ENCODE results near the gene SERPINA7. TPM values are rescaled to one million over a fixed set of nuclear protein-coding genes. Genes with fewer than 3 reads are reported as not detected.

The SERPINA7 gene
- total RNA-seq, 1 experiment from 2014 or later = not detected

GRCh38 chrX:106007815-106008214, 30.7 kb downstream of the SERPINA7 start:
- WGBS (ENCODE audit: extremely low coverage, insufficient read length, low lambda C conversion rate) = no CpG with 5 or more reads among the region's 1 CpG

More at GRCh38 chrX:106007815-106008214, 30.7 kb downstream of the SERPINA7 start:
- H4K91ac ChIP-seq (ENCODE audit: insufficient read length, low read depth, low read length) = no peak overlapping the region
- H3T11ph ChIP-seq (ENCODE audit: low read length) = no peak overlapping the region
- no peak overlapping the region for H2BK20ac ChIP-seq (ENCODE audit: low read depth, low read length, poor library complexity, severe bottlenecking)
- no peak overlapping the region for H3K4ac ChIP-seq (ENCODE audit: low read depth, low read length)
- H4K8ac ChIP-seq (replicated peaks; ENCODE audit: insufficient read length, low read depth, low read length) = no peak overlapping the region
- no peak overlapping the region for H2BK120ac ChIP-seq (ENCODE audit: low read depth, low read length, poor library complexity, severe bottlenecking)
- H2BK15ac ChIP-seq (ENCODE audit: low read depth, low read length) = no peak overlapping the region
- Mint-ChIP-seq H3K27ac (no peak overlapping the region), H3K4me1 (no peaks in the 10 kb centered on the region), H3K27me3 (ENCODE audit: low read depth) (peaks cover 1% of the 10 kb centered on the region; the same call in 1 of the 2 replicates), H3K4me3 (no peak overlapping the region), H3K36me3 (ENCODE audit: insufficient read depth in 1 of 3, low read depth in 3 of 3) (peaks cover 0 to 10% (median 3%) of the 10 kb centered on the region in 3 experiments; a peak in 3 of 7 replicates), H3K9me3 (peaks cover 55 to 86% of the 10 kb centered on the region in 2 experiments)
- H4K5ac ChIP-seq (ENCODE audit: insufficient read length, low read depth, low read length) = no peak overlapping the region
- H2AFZ ChIP-seq (ENCODE audit: low read length) = no peak overlapping the region
- peaks cover 4% of the 10 kb centered on the region for H3K9me3 ChIP-seq (ENCODE audit: control insufficient read depth, low read depth, low read length)
- H3K4me1 ChIP-seq (ENCODE audit: insufficient read depth, low read length) = no peaks in the 10 kb centered on the region
- no peak for DNase-seq
- H4K20me1 ChIP-seq (ENCODE audit: control insufficient read depth, insufficient read depth, insufficient read length) = no peaks in the 10 kb centered on the region
- H2BK12ac ChIP-seq (ENCODE audit: insufficient read length, low read depth, low read length) = no peak overlapping the region
- H3K23me2 ChIP-seq (ENCODE audit: insufficient read length, low read depth, low read length, poor library complexity, severe bottlenecking) = no peaks in the 10 kb centered on the region
- no peak overlapping the region for H3K18ac ChIP-seq (ENCODE audit: insufficient read length, low read depth, low read length)
- no peaks in the 10 kb centered on the region for H3K27me3 ChIP-seq (ENCODE audit: insufficient read depth, low read length)
- H2AK5ac ChIP-seq (ENCODE audit: insufficient read length, low read length) = no peak overlapping the region
- no peak overlapping the region for H3K14ac ChIP-seq (ENCODE audit: insufficient read depth, low read length)
- TF ChIP-seq CTCF (conservative IDR thresholded peaks at IDR 0.05) = no peak
- H3K79me2 ChIP-seq (ENCODE audit: insufficient read depth, low read length) = no peaks in the 10 kb centered on the region
- H3K23ac ChIP-seq (ENCODE audit: insufficient read length, low read depth, low read length) = no peak overlapping the region
- H3K79me1 ChIP-seq (ENCODE audit: insufficient read depth, low read depth, low read length, poor library complexity, severe bottlenecking) = no peaks in the 10 kb centered on the region
- H3K27ac ChIP-seq (ENCODE audit: insufficient read length, low read depth, low read length) = no peak overlapping the region
- H3K9ac ChIP-seq (ENCODE audit: extremely low read depth, insufficient read length, low read length) = no peak overlapping the region
- no peak overlapping the region for H3K4me2 ChIP-seq (ENCODE audit: insufficient read depth, insufficient read length, low read length)
- H3K56ac ChIP-seq (ENCODE audit: insufficient read length, low read depth, low read length) = no peak overlapping the region
- no peak overlapping the region for H2BK5ac ChIP-seq (ENCODE audit: insufficient read length, low read length)

Data from H9 (cell line).